Astrocyte of the cerebellum (primary cell): ENCODE measurements around the gene HLA-C.
"Not testable (repeated sequence)": the region's sequence is repeated elsewhere in the genome, so short reads cannot be mapped to it uniquely, and the experiment has no call there.

ENCODE experiments used
- DNase-seq: peaks from one replicate; pipeline ENCODE4 v3.0.0-alpha.2; 2011; ENCODE audit warnings: low read depth
- H3K4me3 ChIP-seq: 2 replicates; pipeline ENCODE4 v1.5.1; 2011; ENCODE audit warnings: mild to moderate bottlenecking, low read depth, low read length, moderate library complexity
- CTCF ChIP-seq: IDR thresholded peaks from 2 replicates; pipeline ENCODE4 v1.5.1; 2012; ENCODE audit warnings: low read length, low read depth, moderate library complexity, mild to moderate bottlenecking; ENCODE audit errors: missing control alignments
- in situ Hi-C: cut with HindIII; loops from 2 replicates; pipeline ENCODE4 v1.10.0; 2017; ENCODE audit warnings: low sequenced_read_pairs

HLA-C gene

GRCh38 chr6:31293343-31293742 lies 21.5 kb upstream of the HLA-C start:
- no peak for TF ChIP-seq CTCF
- in situ Hi-C loops: no loop called here
- H3K4me3 ChIP-seq: no peak overlapping the region
- peak; percentile 19 for DNase-seq

GRCh38 chr6:31289788-31290187 lies 17.9 kb upstream of the HLA-C start:
- in situ Hi-C loops: no loop called here

GRCh38 chr6:31287619-31288018 lies 15.7 kb upstream of the HLA-C start:
- no peak for DNase-seq
- no peak for TF ChIP-seq CTCF
- in situ Hi-C loops: no loop called here
- no peak overlapping the region for H3K4me3 ChIP-seq

More at GRCh38 chr6:31289788-31290187, 17.9 kb upstream of the HLA-C start:
- no peak overlapping the region for H3K4me3 ChIP-seq
- DNase-seq: no peak
- TF ChIP-seq CTCF: no peak

GRCh38 chr6:31285982-31286381 lies 14.1 kb upstream of the HLA-C start:
- no peak for DNase-seq
- no peak overlapping the region for H3K4me3 ChIP-seq
- in situ Hi-C loops: no loop called here
- no peak for TF ChIP-seq CTCF

- in situ Hi-C loops: no loop called here
- no peak for TF ChIP-seq CTCF
- no peak for DNase-seq
- no peak overlapping the region for H3K4me3 ChIP-seq
These were observed 13.6 kb upstream of the HLA-C start for GRCh38 chr6:31285486-31285885.

GRCh38 chr6:31279647-31280046 lies 7.8 kb upstream of the HLA-C start:
- H3K4me3 ChIP-seq, in situ Hi-C loops: not testable (repeated sequence)

GRCh38 chr6:31272836-31273626 lies 1.1 kb upstream of the HLA-C start:
- no peak for TF ChIP-seq CTCF
- H3K4me3 ChIP-seq: no peak overlapping the region
- DNase-seq: no peak
- in situ Hi-C loops: no loop called here

More at GRCh38 chr6:31279647-31280046, 7.8 kb upstream of the HLA-C start:
- DNase-seq: not testable (repeated sequence)
